IPS-15b (cell line): ENCODE data around the gene HCRTR2.
"Not testable (repeated sequence)": the region's sequence is repeated elsewhere in the genome, so short reads cannot be mapped to it uniquely, and the experiment has no call there.

Experiments used
- H3K27me3 ChIP-seq: one replicate; pipeline ENCODE4 v1.6.1; 2013; ENCODE audit warnings: low read length; ENCODE audit not compliant: control insufficient read depth, insufficient read depth
- H3K36me3 ChIP-seq: one replicate; pipeline ENCODE4 v1.6.1; 2013; ENCODE audit warnings: low read length; ENCODE audit not compliant: control insufficient read depth, insufficient read depth
- H3K4me1 ChIP-seq: one replicate; pipeline ENCODE4 v1.6.1; 2013; ENCODE audit warnings: mild to moderate bottlenecking, low read length; ENCODE audit not compliant: control insufficient read depth, insufficient read depth
- H3K4me3 ChIP-seq: one replicate; pipeline ENCODE4 v1.5.1; 2013; ENCODE audit warnings: low read depth, low read length
- H3K9ac ChIP-seq: one replicate; pipeline ENCODE4 v1.6.1; 2013; ENCODE audit warnings: low read depth, mild to moderate bottlenecking, low read length
- H3K9me3 ChIP-seq: one replicate; pipeline ENCODE4 v1.6.1; 2013; ENCODE audit warnings: mild to moderate bottlenecking, low read length; ENCODE audit not compliant: control insufficient read depth, insufficient read depth

Gene HCRTR2

DNA sequence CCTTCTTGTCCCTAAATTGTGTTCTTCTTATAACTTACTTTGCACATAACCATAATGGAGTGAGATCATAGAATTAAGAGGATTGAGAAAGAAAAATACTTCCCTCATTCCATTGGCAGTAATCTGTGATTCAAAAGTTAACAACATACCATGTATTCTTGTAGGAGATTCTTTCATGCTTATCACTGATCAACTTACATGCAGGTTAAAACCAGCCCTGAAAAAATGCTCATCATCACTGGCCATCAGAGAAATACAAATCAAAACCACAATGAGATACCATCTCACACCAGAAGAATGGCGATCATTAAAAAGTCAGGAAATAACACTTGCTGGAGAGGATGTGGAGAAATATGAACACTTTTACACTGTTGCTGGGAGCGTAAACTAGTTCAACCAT is 116.4 kb downstream of the HCRTR2 start:
- H3K4me3 ChIP-seq: no peak overlapping the region
- no peaks in the 10 kb centered on the region for H3K36me3 ChIP-seq
- H3K27me3 ChIP-seq: no peaks in the 10 kb centered on the region
- no peak overlapping the region for H3K9ac ChIP-seq
- no peaks in the 10 kb centered on the region for H3K4me1 ChIP-seq
- no peaks in the 10 kb centered on the region for H3K9me3 ChIP-seq

DNA sequence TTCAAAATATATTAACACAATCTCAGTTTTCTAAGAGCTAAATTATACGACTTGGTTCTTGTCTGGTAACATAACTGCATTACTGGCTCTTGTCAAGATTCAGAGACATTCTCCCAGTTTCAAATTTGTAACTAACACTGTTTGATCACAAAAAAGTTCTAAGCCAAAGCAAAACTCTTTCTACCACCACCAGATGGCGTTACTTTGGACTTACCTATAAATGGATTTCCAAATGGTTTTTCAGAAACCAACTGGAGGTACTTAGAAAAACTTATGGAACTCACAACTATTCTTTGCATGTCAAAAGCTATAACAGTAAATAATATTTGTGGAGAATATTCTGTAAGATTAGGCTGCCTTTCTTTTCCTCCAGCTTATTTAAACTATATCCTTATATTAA is 118.8 kb downstream of the HCRTR2 start:
- Histone ChIP-seq H3K27me3 (no peaks in the 10 kb centered on the region), H3K9me3 (no peaks in the 10 kb centered on the region), H3K4me3 (no peak overlapping the region), H3K9ac (no peak overlapping the region), H3K36me3 (no peaks in the 10 kb centered on the region), H3K4me1 (no peaks in the 10 kb centered on the region)

DNA sequence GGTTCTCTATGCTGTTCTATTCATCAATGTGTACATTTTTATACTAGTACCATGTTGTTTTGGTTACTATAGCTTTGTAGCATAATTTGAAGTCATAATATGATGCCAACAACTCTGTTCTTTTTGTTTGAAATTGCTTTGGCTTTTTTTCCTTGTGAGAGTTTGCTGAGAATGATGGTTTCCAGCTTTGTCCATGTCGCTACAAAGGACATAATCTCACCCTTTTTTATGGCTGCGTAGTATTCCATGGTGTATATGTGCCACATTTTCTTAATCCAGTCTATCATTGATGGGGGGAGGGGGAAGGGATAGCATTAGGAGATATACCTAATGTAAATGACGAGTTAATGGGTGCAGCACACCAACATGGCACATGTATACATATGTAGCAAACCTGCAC is 122.9 kb downstream of the HCRTR2 start:
- not testable (repeated sequence) for H3K9ac ChIP-seq, H3K4me1 ChIP-seq, H3K27me3 ChIP-seq, H3K9me3 ChIP-seq, H3K4me3 ChIP-seq, H3K36me3 ChIP-seq

DNA sequence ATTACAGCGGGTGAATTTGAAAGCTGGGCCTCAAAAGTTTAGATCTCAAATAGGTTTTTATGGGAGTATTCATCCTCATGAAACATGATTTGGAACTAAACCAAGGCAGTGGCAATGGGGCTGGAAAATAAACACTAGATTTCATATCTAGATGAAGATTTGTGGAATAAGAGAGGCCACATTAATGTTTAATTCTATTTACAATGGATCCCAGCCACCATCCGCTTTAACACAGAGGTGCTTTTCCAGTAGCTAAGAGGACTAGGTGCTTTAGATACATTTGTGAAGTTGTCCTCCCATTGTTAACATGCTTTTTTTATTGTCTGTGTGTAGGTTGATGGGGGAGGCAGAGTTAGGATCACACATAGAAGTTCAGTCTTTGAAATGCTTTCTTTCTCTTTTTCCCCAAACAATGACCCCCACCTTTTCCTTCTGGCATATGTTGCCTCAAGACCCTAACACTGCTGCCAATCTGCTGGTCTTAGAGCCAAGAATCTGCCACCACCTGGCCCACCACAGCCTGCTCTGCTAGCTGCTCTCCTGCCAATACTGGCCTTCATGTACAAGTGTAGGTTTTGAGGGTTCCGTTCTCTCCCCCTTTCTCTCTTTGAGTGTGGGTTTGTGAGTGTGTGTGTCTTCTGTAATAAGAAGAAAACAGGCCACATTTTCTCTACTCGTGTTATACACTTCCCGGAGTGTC is 125.1 kb downstream of the HCRTR2 start:
- no peaks in the 10 kb centered on the region for H3K4me1 ChIP-seq
- H3K9ac ChIP-seq: no peak overlapping the region
- H3K36me3 ChIP-seq: no peaks in the 10 kb centered on the region
- no peaks in the 10 kb centered on the region for H3K9me3 ChIP-seq
- H3K27me3 ChIP-seq: no peaks in the 10 kb centered on the region
- no peak overlapping the region for H3K4me3 ChIP-seq

DNA sequence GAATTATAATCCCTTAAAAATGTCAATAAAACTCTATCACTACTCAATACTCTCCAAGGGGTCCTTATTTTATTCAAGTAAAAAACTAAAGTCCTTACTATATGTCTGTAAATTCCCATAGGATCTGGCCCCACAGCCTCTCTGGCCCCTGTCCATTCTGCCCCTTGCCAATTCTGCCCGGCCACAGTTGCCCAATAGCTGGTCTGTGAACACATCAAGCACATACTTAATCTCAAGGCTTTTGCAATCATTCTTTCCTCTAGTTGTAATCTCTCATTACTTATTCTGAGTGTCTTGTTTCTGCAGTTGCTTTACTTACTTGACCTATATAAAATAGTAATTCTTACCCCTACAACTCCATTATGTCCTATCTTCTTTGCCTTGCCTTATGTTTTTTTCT is 130.4 kb downstream of the HCRTR2 start:
- no peaks in the 10 kb centered on the region for H3K36me3 ChIP-seq
- H3K9ac ChIP-seq: no peak overlapping the region
- H3K9me3 ChIP-seq: no peaks in the 10 kb centered on the region
- no peak overlapping the region for H3K4me3 ChIP-seq
- H3K4me1 ChIP-seq: no peaks in the 10 kb centered on the region
- no peaks in the 10 kb centered on the region for H3K27me3 ChIP-seq

DNA sequence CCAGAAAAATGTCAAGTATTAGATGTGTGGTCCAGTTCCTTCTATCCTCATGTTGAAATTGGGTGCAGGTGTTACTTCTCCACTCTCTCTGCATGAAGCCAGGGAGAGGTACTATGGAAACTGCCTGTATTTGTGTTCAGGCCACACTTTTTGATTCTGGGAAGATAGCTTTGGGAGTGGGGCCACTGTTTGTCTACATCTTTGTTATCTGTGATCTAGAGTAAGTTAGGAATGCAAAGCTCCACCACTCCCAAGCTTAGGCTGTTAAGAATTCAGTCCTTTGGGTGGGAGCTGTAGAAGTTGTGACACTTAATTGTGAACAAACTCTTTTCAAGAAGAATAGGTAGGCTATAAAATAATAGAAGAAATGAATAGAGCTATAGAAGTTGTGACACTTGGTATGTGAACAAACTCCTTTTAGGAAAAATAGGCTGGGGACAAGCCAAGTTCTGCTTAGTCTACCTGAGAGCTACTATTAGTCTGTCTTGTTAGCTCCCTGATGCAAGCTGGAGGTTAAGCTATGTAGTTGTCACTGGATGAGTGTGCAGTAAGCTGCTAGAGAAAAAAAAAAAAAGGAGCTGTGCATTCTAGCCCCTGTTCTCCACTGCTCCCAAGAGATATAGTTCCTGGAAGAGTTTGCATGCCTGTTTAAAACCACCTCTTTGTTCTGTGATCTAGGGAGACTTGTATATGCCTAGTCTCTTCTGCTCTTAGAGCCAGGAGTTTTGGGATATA is 145.8 kb downstream of the HCRTR2 start:
- Histone ChIP-seq H3K9ac (no peak overlapping the region), H3K27me3 (no peaks in the 10 kb centered on the region), H3K4me3 (no peak overlapping the region), H3K9me3 (no peaks in the 10 kb centered on the region), H3K36me3 (no peaks in the 10 kb centered on the region), H3K4me1 (no peaks in the 10 kb centered on the region)

DNA sequence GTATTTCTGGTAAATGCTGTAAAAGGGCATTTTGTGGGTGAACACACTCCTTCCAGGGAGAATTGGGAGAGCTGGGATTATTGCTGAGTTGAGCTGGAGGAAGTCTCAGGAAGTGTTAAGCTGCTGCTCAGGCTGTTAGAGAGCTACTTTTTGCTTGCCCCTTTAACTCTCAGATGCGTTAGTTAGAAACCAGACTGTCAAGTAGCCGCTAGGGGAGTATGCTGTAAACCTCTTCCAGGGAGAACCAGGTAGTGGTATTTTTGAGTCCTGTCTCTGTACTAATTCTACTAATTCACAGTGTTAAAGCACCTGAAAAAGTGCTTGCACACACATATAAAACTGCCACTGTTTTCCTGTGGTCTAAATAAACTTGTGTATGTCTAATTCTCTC is 146.4 kb downstream of the HCRTR2 start:
- H3K4me3 ChIP-seq: no peak overlapping the region
- H3K4me1 ChIP-seq: no peaks in the 10 kb centered on the region
- no peak overlapping the region for H3K9ac ChIP-seq
- no peaks in the 10 kb centered on the region for H3K27me3 ChIP-seq
- no peaks in the 10 kb centered on the region for H3K9me3 ChIP-seq
- H3K36me3 ChIP-seq: no peaks in the 10 kb centered on the region

DNA sequence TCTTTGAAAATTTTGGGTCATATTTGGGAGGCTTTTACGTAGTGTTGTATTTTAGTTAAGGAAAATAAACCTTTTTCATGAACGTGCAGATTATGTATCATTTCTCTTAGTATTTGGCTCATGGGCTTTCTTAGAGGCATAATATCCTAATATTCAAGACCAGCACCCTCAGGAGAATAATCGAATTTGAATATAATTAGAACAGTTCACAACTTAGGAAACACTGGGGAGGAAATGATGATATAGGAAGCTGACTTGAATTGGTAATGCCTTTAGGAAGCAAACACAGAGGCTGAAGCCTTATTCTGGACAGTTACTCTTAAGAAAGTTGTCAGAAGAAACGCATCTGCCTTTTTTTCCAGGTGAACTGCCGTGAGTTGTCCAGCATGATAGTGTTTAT is 152.9 kb downstream of the HCRTR2 start, which contains the start of gene GFRAL:
Gene GFRAL, plus strand, starts transcription at position 301 of the 400 bp plus-strand sequence. Its CDS starts 86 bp downstream, at position 387.
- no peak within 1 kb of the TSS for H3K4me3 ChIP-seq
- no peak within 1 kb of the TSS for H3K9ac ChIP-seq
- H3K27me3 ChIP-seq: no peaks in the 10 kb centered on the region
- no peaks in the 10 kb centered on the region for H3K9me3 ChIP-seq
- H3K4me1 ChIP-seq: no peaks in the 10 kb centered on the region
- H3K36me3 ChIP-seq: no peaks in the 10 kb centered on the region
